Cardiac fibroblast (primary cell): ENCODE measurements around the gene SPATS2L.

ENCODE experiments used
- DNase-seq, 2 donors: peaks; one replicate each; pipeline versions ENCODE4 v3.0.0 to v3.0.0-alpha.2; 2010; ENCODE audit warnings: low read depth in 2 of 2
- H3K4me3 ChIP-seq, 2 donors: replicated peaks in 1 of 2; 1 replicate in 1 of 2; 2 replicates in 1 of 2; pipeline ENCODE4 v1.5.1; 2011; ENCODE audit warnings: low read depth in 2 of 2, low read length in 2 of 2, mild to moderate bottlenecking in 2 of 2, moderate library complexity in 1 of 2
- TF ChIP-seq, protein P1 (sequence below): IDR thresholded peaks from one replicate; pipeline ENCODE4 v1.5.1; 2011; ENCODE audit warnings: low read depth, mild to moderate bottlenecking, low read length, inconsistent platforms

The SPATS2L gene

DNA sequence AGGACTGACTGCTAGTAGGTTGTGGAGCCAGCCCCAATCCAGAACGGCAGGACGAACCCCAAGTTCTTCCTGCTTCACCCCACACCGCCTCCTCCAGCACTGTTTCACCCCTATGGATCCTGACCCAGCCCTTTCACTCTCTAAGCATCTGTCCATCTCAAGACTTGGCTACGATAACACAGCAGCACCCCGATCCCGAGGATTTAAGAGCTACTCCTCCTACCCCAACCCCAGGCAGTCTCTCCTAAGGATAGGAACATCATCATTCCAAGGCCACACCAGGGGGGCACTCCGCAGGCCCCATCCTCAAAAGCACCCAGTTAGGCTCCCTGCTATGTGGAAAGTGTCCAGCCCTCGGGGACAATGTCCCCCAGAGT lies 202.7 kb downstream of the SPATS2L start:
- H3K4me3 ChIP-seq = peak overlapping the region; percentile 59 to 75
- peak; percentile 17 to 19 for DNase-seq
- TF ChIP-seq, protein P1, sequence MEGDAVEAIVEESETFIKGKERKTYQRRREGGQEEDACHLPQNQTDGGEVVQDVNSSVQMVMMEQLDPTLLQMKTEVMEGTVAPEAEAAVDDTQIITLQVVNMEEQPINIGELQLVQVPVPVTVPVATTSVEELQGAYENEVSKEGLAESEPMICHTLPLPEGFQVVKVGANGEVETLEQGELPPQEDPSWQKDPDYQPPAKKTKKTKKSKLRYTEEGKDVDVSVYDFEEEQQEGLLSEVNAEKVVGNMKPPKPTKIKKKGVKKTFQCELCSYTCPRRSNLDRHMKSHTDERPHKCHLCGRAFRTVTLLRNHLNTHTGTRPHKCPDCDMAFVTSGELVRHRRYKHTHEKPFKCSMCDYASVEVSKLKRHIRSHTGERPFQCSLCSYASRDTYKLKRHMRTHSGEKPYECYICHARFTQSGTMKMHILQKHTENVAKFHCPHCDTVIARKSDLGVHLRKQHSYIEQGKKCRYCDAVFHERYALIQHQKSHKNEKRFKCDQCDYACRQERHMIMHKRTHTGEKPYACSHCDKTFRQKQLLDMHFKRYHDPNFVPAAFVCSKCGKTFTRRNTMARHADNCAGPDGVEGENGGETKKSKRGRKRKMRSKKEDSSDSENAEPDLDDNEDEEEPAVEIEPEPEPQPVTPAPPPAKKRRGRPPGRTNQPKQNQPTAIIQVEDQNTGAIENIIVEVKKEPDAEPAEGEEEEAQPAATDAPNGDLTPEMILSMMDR = no peak

DNA sequence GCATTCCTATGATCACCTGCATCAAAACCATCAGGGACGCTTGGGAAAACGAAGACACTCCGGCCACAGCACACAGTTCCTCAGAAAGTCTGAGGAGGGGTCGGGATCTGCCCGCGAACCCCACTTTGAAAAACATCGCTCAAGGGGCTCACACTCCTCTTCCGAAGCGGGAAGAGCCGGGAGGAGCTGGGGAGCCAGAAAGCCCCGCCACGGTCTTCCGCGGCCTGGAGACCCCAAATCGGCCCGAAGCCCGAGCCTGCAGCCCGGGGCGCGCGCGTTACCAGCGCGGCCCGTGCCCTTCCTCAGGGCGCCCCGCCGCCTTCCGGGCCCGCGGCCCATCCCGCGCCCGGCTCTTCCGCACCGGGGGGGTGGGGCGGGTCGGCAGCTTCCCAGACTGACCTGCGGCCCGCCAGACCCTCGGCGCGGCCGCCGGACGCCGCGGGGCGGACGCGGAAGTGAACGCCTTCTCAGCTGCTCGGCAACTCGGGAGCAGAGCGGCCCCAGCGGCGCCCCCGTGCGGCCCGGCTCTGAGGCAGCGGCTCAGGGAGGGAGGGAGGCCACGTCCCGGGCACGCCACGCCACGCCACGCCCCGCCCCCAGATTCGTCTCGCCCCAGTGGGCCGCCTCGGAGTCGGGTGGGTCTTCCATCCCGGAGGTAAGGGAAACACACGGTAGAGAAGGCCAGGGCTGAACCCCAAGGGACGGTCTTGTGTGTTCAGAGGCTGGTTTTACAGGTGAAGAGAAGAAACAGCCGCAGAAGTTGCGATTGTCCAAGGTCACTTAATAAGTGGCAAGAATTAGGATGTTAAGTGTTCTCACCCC lies 203.3 kb downstream of the SPATS2L start, which contains the start of gene KCTD18:
Gene KCTD18 (minus strand): TSS at position 457 of the 822 bp plus-strand sequence. CDS start 3,052 bp downstream, outside the sequence.
- H3K4me3 ChIP-seq = peak within 1 kb of the TSS; percentile 59 to 75
- TF ChIP-seq, protein P1 = peak; percentile 52

DNA sequence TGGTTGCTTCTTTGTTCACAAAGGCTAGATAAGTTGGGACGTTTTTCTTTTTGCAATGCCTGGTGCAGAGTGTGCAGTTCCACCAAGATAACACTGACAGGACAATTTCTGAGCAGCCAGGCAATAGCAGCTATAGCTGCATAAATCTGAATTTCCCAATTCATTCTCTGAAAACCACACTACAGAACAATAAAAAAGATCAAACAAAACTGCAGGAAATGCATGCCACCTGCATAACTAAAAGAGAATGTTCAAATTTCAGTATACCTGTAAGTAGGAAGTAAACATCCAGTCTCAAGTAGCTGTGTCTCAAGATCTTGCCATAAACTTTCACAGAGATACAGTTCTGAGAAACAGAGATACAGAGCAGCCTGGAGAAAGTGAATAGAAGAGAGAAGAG lies 208.7 kb downstream of the SPATS2L start:
- no peak for DNase-seq
- TF ChIP-seq, protein P1 = no peak

More for the DNA sequence above, 203.3 kb downstream of the SPATS2L start, which contains the start of gene KCTD18:
- peak; percentile 81 to 91 for DNase-seq

DNA sequence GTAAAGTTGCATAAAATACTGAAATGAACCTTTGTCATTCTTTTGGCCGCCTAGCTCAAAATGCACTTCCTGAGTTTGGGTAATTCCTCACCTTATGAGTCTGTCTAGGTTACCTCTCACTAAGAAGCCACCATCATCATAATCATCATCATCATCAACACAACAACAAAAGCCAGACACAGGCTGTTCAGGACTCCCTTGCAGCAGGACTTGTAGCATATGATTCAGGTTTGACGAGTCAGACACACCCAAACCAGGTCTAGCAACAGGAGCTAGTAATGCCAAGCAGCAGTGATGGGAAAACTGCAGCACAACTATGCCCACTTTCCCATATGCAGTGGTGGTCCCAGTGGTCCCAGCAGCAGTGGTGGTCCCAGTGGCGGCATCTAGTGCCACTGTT lies 216.7 kb downstream of the SPATS2L start:
- no peak for DNase-seq
- TF ChIP-seq, protein P1 = no peak
- H3K4me3 ChIP-seq = no peak overlapping the region

More for the DNA sequence above, 208.7 kb downstream of the SPATS2L start:
- no peak overlapping the region for H3K4me3 ChIP-seq

DNA sequence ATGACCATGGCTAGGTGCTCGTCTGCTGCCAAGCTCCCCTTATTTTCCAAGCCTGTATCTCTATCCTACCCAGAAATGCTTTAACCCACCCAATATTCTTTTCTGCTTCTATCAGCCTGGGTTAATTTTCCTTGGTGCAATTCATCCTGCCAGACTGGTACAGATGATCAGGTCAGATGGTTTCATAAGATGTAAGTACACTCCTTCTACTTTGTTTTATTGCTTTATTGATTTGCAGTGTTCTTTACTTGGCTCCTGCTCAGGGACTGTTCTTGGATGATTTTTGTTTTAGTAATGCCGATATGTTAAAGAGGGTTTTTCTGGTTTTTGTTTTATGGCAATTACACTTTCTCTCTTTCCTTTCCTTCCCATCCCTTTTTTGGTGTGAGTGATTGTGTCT lies 217.1 kb downstream of the SPATS2L start:
- DNase-seq = no peak
- no peak overlapping the region for H3K4me3 ChIP-seq
- TF ChIP-seq, protein P1 = no peak

DNA sequence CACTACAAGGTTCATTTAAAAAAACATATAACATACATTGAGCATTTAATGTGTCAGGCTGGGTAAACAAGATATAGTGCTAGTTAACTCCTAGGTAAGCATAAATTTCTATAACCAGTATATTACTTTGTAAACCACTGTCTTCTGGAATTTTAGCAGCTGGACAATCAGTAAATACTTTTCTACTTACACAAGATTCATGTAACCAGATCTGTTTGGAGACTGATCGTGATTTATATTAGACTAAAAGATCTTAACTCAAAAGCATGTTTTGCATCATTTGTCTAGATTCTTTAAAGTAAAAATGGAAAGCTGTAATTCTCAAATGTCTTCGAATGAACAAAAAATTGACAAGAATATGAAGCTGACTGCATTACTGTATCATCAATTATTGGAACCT lies 218.6 kb downstream of the SPATS2L start:
- TF ChIP-seq, protein P1 = no peak
- H3K4me3 ChIP-seq = no peak overlapping the region
- DNase-seq = no peak
